DOHH2 (cell line): ENCODE data around the gene GPR157.

Source experiments
- CTCF ChIP-seq: fragments of 200-600 bp; sonication (generic); IDR thresholded peaks from one replicate; pipeline ENCODE4 v1.5.1; 2014; ENCODE audit warnings: antibody characterized with exemption, mild to moderate bottlenecking, low read depth, low read length; ENCODE audit not compliant: poor library complexity, severe bottlenecking
- EZH2phosphoT487 ChIP-seq: fragments of 200-600 bp; sonication (generic); IDR thresholded peaks from 2 replicates; pipeline ENCODE4 v1.6.1; 2017; ENCODE audit warnings: borderline replicate concordance, mild to moderate bottlenecking, antibody characterized with exemption, low read length, moderate library complexity, mixed read lengths

GRCh38 chr1:9164532-9164900 lies 35.6 kb upstream of the GPR157 start:
- TF ChIP-seq CTCF (no peak), EZH2phosphoT487 (no peak)
